ENCODE data around the gene CDC25A. TPM values are rescaled to one million over a fixed set of nuclear protein-coding genes. Genes with fewer than 3 reads are reported as not detected.

The CDC25A gene
- total RNA-seq, 1 donor from 2014 or later, result 3.5 TPM

DNA sequence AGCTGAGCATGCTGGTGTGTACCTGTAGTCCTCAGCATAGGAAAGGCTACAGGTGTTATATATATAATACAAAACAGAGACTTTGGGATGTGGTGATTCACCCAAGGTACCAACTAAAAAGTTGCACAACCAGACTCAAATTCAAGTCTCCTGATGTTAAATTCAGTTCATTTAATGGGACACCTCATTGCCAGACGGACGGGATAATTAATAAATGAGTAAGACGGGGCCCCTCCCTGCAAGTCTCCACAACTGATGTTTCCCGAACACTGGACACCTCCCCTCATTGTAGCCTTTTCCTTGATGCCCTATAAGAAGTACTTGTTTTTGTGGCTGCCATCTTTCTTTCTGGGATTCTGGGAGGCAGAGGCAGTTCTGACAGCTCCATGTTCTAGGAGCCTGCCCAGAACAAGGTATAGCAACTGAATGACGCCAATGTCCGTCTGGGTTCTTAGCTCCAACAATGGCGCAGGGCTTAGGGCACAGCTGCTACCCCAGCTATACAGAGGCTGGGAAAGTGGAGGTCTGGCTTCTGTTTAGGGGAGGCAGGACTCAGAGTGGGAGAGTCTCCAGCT, 50.7 kb downstream of the CDC25A start:
- H3K27me3 Mint-ChIP-seq (ENCODE audit: unreplicated experiment), result no peaks in the 10 kb centered on the region
- no peaks in the 10 kb centered on the region for H3K36me3 Mint-ChIP-seq (ENCODE audit: unreplicated experiment)
- no peak overlapping the region for H3K4me3 Mint-ChIP-seq (ENCODE audit: unreplicated experiment)
- no peak overlapping the region for H3K27ac Mint-ChIP-seq (ENCODE audit: unreplicated experiment)
- TF ChIP-seq, protein P1, sequence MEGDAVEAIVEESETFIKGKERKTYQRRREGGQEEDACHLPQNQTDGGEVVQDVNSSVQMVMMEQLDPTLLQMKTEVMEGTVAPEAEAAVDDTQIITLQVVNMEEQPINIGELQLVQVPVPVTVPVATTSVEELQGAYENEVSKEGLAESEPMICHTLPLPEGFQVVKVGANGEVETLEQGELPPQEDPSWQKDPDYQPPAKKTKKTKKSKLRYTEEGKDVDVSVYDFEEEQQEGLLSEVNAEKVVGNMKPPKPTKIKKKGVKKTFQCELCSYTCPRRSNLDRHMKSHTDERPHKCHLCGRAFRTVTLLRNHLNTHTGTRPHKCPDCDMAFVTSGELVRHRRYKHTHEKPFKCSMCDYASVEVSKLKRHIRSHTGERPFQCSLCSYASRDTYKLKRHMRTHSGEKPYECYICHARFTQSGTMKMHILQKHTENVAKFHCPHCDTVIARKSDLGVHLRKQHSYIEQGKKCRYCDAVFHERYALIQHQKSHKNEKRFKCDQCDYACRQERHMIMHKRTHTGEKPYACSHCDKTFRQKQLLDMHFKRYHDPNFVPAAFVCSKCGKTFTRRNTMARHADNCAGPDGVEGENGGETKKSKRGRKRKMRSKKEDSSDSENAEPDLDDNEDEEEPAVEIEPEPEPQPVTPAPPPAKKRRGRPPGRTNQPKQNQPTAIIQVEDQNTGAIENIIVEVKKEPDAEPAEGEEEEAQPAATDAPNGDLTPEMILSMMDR (IDR thresholded peaks at IDR 0.05), result no peak
- peaks cover 6% of the 10 kb centered on the region for H3K4me1 Mint-ChIP-seq (ENCODE audit: unreplicated experiment)
- no peak for DNase-seq (ENCODE audit: extremely low spot score, unreplicated experiment)
- no peaks in the 10 kb centered on the region for H3K9me3 Mint-ChIP-seq (ENCODE audit: unreplicated experiment)

GRCh38 chr3:48135552-48136495, 52.4 kb downstream of the CDC25A start:
- TF ChIP-seq, protein P1 (IDR thresholded peaks at IDR 0.05), result no peak
- Mint-ChIP-seq H3K27ac (ENCODE audit: unreplicated experiment) (no peak overlapping the region), H3K36me3 (ENCODE audit: unreplicated experiment) (no peaks in the 10 kb centered on the region), H3K9me3 (ENCODE audit: unreplicated experiment) (no peaks in the 10 kb centered on the region), H3K27me3 (ENCODE audit: unreplicated experiment) (no peaks in the 10 kb centered on the region), H3K4me3 (ENCODE audit: unreplicated experiment) (no peak overlapping the region), H3K4me1 (ENCODE audit: unreplicated experiment) (peaks cover 14% of the 10 kb centered on the region)
- no peak for DNase-seq (ENCODE audit: extremely low spot score, unreplicated experiment)

DNA sequence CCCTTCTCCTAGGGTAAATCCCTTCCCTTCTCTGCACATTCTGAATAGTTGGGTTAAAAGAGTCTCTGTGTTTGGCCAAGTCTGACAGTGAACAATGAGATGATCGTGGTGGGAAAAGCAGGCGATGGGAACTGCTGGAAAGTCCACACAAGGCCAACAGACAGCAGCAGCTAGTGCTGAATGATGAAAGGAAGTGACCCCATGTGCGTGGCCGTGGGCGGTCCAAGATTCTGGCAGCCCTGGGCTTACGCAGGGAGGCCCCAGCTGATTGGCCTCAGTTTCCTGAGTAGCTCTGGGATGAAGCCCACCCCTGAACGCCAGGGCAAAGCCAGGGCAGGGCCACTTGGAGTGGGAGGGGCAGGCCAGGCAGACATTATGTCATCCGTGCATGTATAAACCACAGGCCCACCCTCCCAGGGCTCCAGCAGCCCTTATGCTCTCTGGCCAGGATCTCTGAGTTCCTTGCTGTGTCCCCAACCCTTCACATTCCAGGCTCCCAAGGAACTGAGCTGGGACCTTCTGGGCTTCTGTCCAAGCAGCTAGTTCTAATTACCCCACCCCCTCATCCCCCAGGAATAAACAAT, 57.8 kb downstream of the CDC25A start:
- DNase-seq (ENCODE audit: extremely low spot score, unreplicated experiment), result no peak
- H3K4me1 Mint-ChIP-seq (ENCODE audit: unreplicated experiment), result peaks cover 19% of the 10 kb centered on the region
- no peaks in the 10 kb centered on the region for H3K27me3 Mint-ChIP-seq (ENCODE audit: unreplicated experiment)
- no peaks in the 10 kb centered on the region for H3K9me3 Mint-ChIP-seq (ENCODE audit: unreplicated experiment)
- no peaks in the 10 kb centered on the region for H3K36me3 Mint-ChIP-seq (ENCODE audit: unreplicated experiment)
- peak overlapping the region; percentile 84 for H3K27ac Mint-ChIP-seq (ENCODE audit: unreplicated experiment)
- no peak overlapping the region for H3K4me3 Mint-ChIP-seq (ENCODE audit: unreplicated experiment)
- TF ChIP-seq, protein P1 (IDR thresholded peaks at IDR 0.05), result no peak

GRCh38 chr3:48129921-48130320, 58.3 kb downstream of the CDC25A start:
- H3K36me3 Mint-ChIP-seq (ENCODE audit: unreplicated experiment), result no peaks in the 10 kb centered on the region
- peaks cover 19% of the 10 kb centered on the region for H3K4me1 Mint-ChIP-seq (ENCODE audit: unreplicated experiment)
- no peaks in the 10 kb centered on the region for H3K27me3 Mint-ChIP-seq (ENCODE audit: unreplicated experiment)
- no peak overlapping the region for H3K4me3 Mint-ChIP-seq (ENCODE audit: unreplicated experiment)
- TF ChIP-seq, protein P1 (IDR thresholded peaks at IDR 0.05), result no peak
- H3K9me3 Mint-ChIP-seq (ENCODE audit: unreplicated experiment), result no peaks in the 10 kb centered on the region
- peak overlapping the region; percentile 50 for H3K27ac Mint-ChIP-seq (ENCODE audit: unreplicated experiment)
- no peak for DNase-seq (ENCODE audit: extremely low spot score, unreplicated experiment)

GRCh38 chr3:48128774-48129173, 59.4 kb downstream of the CDC25A start:
- TF ChIP-seq, protein P1 (IDR thresholded peaks at IDR 0.05), result no peak
- no peaks in the 10 kb centered on the region for H3K9me3 Mint-ChIP-seq (ENCODE audit: unreplicated experiment)
- H3K27me3 Mint-ChIP-seq (ENCODE audit: unreplicated experiment), result no peaks in the 10 kb centered on the region
- DNase-seq (ENCODE audit: extremely low spot score, unreplicated experiment), result no peak
- peaks cover 19% of the 10 kb centered on the region for H3K4me1 Mint-ChIP-seq (ENCODE audit: unreplicated experiment)
- H3K4me3 Mint-ChIP-seq (ENCODE audit: unreplicated experiment), result no peak overlapping the region
- no peak overlapping the region for H3K27ac Mint-ChIP-seq (ENCODE audit: unreplicated experiment)
- no peaks in the 10 kb centered on the region for H3K36me3 Mint-ChIP-seq (ENCODE audit: unreplicated experiment)

Data from osteocyte (in vitro differentiated cells).